Loucy (cell line): ENCODE data around the gene IL12RB1.

ENCODE experiments used
- H2AFZ ChIP-seq: fragments of 200-600 bp; sonication (generic); 2 replicates; pipeline ENCODE4 v1.6.0; 2016; ENCODE audit warnings: antibody characterized with exemption, mild to moderate bottlenecking, low read length, moderate library complexity
- H3F3A ChIP-seq: fragments of 200-600 bp; 2 replicates; pipeline ENCODE4 v1.6.0; 2016; ENCODE audit warnings: antibody characterized with exemption, low read depth, mild to moderate bottlenecking
- H3K27me3 ChIP-seq: fragments of 200-600 bp; sonication (generic); 2 replicates; pipeline ENCODE4 v1.6.1; 2014; ENCODE audit warnings: low read length, mild to moderate bottlenecking; ENCODE audit not compliant: insufficient read depth, poor library complexity, severe bottlenecking
- H3K36me3 ChIP-seq: fragments of 200-600 bp; sonication (generic); 2 replicates; pipeline ENCODE4 v1.6.1; 2016; ENCODE audit warnings: low read length; ENCODE audit not compliant: insufficient read depth
- H3K4me1 ChIP-seq: fragments of 200-600 bp; sonication (generic); 2 replicates; pipeline ENCODE4 v1.5.1; 2014; ENCODE audit warnings: low read length, mild to moderate bottlenecking; ENCODE audit not compliant: insufficient read depth, poor library complexity, severe bottlenecking
- H3K4me2 ChIP-seq: fragments of 200-600 bp; sonication (generic); 2 replicates; pipeline ENCODE4 v1.6.0; 2014; ENCODE audit warnings: antibody characterized with exemption, low read length, low read depth, mild to moderate bottlenecking; ENCODE audit not compliant: poor library complexity, severe bottlenecking
- H3K4me3 ChIP-seq: fragments of 200-600 bp; sonication (generic); 2 replicates; pipeline ENCODE4 v1.5.1; 2014; ENCODE audit warnings: low read length, mild to moderate bottlenecking, mixed read lengths; ENCODE audit not compliant: poor library complexity, severe bottlenecking
- H3K79me2 ChIP-seq: fragments of 200-600 bp; sonication (generic); 2 replicates; pipeline ENCODE4 v1.6.1; 2014; ENCODE audit warnings: low read length; ENCODE audit not compliant: insufficient read depth
- H3K9ac ChIP-seq: fragments of 200-600 bp; sonication (generic); 2 replicates; pipeline ENCODE4 v1.6.0; 2014; ENCODE audit warnings: mild to moderate bottlenecking, low read depth, low read length, moderate library complexity; ENCODE audit not compliant: poor library complexity, severe bottlenecking
- H3K9me2 ChIP-seq: fragments of 200-600 bp; sonication (generic); replicated peaks from 2 replicates; pipeline ENCODE4 v1.6.1; 2016; ENCODE audit warnings: low read depth, low read length, mixed read lengths
- H3K9me3 ChIP-seq: fragments of 200-600 bp; sonication (generic); 2 replicates; pipeline ENCODE4 v1.6.1; 2014; ENCODE audit warnings: mild to moderate bottlenecking, antibody characterized with exemption, low read length, low read depth; ENCODE audit not compliant: insufficient read depth
- H4K20me1 ChIP-seq: fragments of 200-600 bp; sonication (generic); 2 replicates; pipeline ENCODE4 v1.6.0; 2014; ENCODE audit warnings: antibody characterized with exemption, low read length, mild to moderate bottlenecking; ENCODE audit not compliant: insufficient read depth, poor library complexity, severe bottlenecking
- CTCF ChIP-seq: fragments of 200-600 bp; sonication (generic); conservative IDR thresholded peaks from 2 replicates; pipeline ENCODE4 v1.5.1; 2014; ENCODE audit warnings: mild to moderate bottlenecking, antibody characterized with exemption, low read length
- EZH2phosphoT487 ChIP-seq: fragments of 200-600 bp; IDR thresholded peaks from 2 replicates; pipeline ENCODE4 v1.6.1; 2018; ENCODE audit warnings: antibody characterized with exemption, mild to moderate bottlenecking, moderate library complexity, borderline replicate concordance

IL12RB1 gene

DNA sequence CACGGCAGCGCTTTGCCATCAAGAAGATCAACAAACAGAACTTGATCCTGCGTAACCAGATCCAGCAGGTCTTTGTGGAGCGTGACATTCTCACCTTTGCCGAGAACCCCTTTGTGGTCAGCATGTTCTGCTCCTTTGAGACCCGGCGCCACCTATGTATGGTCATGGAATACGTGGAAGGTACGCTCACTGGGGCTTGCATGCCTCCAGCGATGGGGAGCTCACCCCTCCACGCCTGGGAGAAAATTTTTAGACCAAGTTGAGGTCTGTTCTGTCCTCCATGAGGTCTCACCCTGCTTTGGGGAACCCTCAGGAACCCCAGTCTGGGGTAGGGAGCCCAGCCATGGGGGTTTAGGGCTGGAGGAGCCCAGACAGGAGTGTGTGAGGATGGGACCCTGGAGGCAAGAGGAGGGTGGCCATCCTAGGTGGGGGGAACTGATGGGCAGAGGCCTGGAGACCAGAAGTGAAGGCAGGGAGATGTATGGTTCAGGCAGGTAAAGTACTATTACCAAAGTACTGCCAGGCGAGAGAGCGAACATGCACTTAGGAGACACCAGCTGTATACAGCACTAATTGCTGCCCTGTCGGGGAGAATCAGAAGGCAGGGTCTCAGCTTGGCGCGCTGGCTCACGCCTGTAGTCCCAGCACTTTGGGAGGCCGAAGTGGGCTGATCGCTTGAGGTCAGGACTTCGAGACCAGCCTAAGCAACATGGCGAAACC lies 43.9 kb upstream of the IL12RB1 start:
- no peaks in the 10 kb centered on the region for H3K79me2 ChIP-seq
- no peak overlapping the region for H3K4me2 ChIP-seq
- H4K20me1 ChIP-seq, result no peaks in the 10 kb centered on the region
- H3K36me3 ChIP-seq, result no peaks in the 10 kb centered on the region; the same call in 1 of the 2 replicates
- H3K9me2 ChIP-seq, result no peaks in the 10 kb centered on the region
- H2AFZ ChIP-seq, result no peak overlapping the region
- peaks cover 3% of the 10 kb centered on the region for H3K4me1 ChIP-seq
- H3K9ac ChIP-seq, result no peak overlapping the region
- H3F3A ChIP-seq, result no peaks in the 10 kb centered on the region
- no peak overlapping the region for H3K4me3 ChIP-seq
- TF ChIP-seq CTCF, result no peak
- TF ChIP-seq EZH2phosphoT487, result no peak
- no peaks in the 10 kb centered on the region for H3K27me3 ChIP-seq
- H3K9me3 ChIP-seq, result no peaks in the 10 kb centered on the region

GRCh38 chr19:18128805-18129204 lies 42.1 kb upstream of the IL12RB1 start:
- H3F3A ChIP-seq, result no peaks in the 10 kb centered on the region
- H3K4me2 ChIP-seq, result no peak overlapping the region
- H3K79me2 ChIP-seq, result no peaks in the 10 kb centered on the region
- TF ChIP-seq CTCF (no peak), EZH2phosphoT487 (no peak)
- no peaks in the 10 kb centered on the region for H3K9me3 ChIP-seq
- no peak overlapping the region for H3K9ac ChIP-seq
- no peak overlapping the region for H2AFZ ChIP-seq
- H3K4me1 ChIP-seq, result peaks cover 3% of the 10 kb centered on the region
- no peaks in the 10 kb centered on the region for H3K27me3 ChIP-seq
- peaks cover 6% of the 10 kb centered on the region; the same call in 1 of the 2 replicates for H3K36me3 ChIP-seq
- no peaks in the 10 kb centered on the region for H4K20me1 ChIP-seq
- no peak overlapping the region for H3K4me3 ChIP-seq
- no peaks in the 10 kb centered on the region for H3K9me2 ChIP-seq

DNA sequence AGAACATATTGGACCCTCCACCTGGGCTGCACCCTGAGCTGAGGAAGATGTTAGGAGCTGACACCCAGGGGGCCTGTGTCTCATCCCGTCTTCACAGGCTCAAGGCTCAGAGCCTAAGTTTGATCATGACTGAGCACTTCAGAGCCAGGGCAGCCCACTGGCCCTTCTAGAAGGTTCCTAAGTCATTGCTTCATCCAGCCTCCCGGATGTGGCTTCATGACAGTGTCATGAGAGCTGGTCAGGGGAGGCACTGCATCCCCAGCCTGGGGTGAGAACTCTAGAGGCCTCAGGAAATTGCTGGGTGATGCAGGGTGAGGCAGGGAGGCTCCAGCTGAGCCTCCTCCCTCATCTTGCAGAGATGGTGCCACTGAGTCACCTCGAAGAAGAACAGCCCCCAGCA lies 41.3 kb upstream of the IL12RB1 start:
- no peak overlapping the region for H2AFZ ChIP-seq

More for the DNA sequence above, 41.3 kb upstream of the IL12RB1 start:
- no peaks in the 10 kb centered on the region for H4K20me1 ChIP-seq
- H3K27me3 ChIP-seq, result no peaks in the 10 kb centered on the region
- no peaks in the 10 kb centered on the region for H3K9me3 ChIP-seq
- no peaks in the 10 kb centered on the region for H3K9me2 ChIP-seq
- peaks cover 6% of the 10 kb centered on the region; the same call in 1 of the 2 replicates for H3K36me3 ChIP-seq
- no peak overlapping the region for H3K9ac ChIP-seq
- no peaks in the 10 kb centered on the region for H3F3A ChIP-seq
- no peak for TF ChIP-seq EZH2phosphoT487
- TF ChIP-seq CTCF, result no peak
- peaks cover 3% of the 10 kb centered on the region for H3K4me1 ChIP-seq
- H3K4me3 ChIP-seq, result no peak overlapping the region
- no peaks in the 10 kb centered on the region for H3K79me2 ChIP-seq
- no peak overlapping the region for H3K4me2 ChIP-seq
